DOHH2 (cell line): ENCODE results near the gene JUND.

Experiments used
- H3F3A ChIP-seq: fragments of 200-600 bp; sonication (generic), shearing (Covaris generic); 2 replicates; pipeline ENCODE4 v1.6.0; 2016; ENCODE audit warnings: antibody characterized with exemption, mild to moderate bottlenecking; ENCODE audit not compliant: control insufficient read depth, insufficient read depth
- H3K27ac ChIP-seq: fragments of 200-600 bp; sonication (generic); 2 replicates; pipeline ENCODE4 v1.5.1; 2014; ENCODE audit warnings: low read depth, mild to moderate bottlenecking, low read length, moderate library complexity
- H3K27me3 ChIP-seq: fragments of 200-600 bp; sonication (generic); 2 replicates; pipeline ENCODE4 v1.6.1; 2014; ENCODE audit warnings: mild to moderate bottlenecking, low read length, mixed read lengths; ENCODE audit not compliant: control insufficient read depth
- H3K36me3 ChIP-seq: fragments of 200-600 bp; sonication (generic); 2 replicates; pipeline ENCODE4 v1.6.1; 2014; ENCODE audit warnings: mild to moderate bottlenecking, low read length, moderate library complexity, mixed read lengths; ENCODE audit not compliant: control insufficient read depth
- H3K4me1 ChIP-seq: fragments of 200-600 bp; sonication (generic); 2 replicates; pipeline ENCODE4 v1.6.1; 2014; ENCODE audit warnings: mild to moderate bottlenecking, low read length, mixed read lengths; ENCODE audit not compliant: control insufficient read depth
- H3K4me2 ChIP-seq: fragments of 200-600 bp; sonication (generic); 2 replicates; pipeline ENCODE4 v1.6.0; 2014; ENCODE audit warnings: mild to moderate bottlenecking, low read length, moderate library complexity
- H3K4me3 ChIP-seq: fragments of 200-600 bp; sonication (generic); 2 replicates; pipeline ENCODE4 v1.5.1; 2014; ENCODE audit warnings: mild to moderate bottlenecking, low read length, mixed read lengths
- H3K79me2 ChIP-seq: fragments of 200-600 bp; sonication (generic); 2 replicates; pipeline ENCODE4 v1.6.1; 2014; ENCODE audit warnings: mild to moderate bottlenecking, low read length, mixed read lengths; ENCODE audit not compliant: control insufficient read depth
- H3K9me2 ChIP-seq: fragments of 200-600 bp; sonication (generic); replicated peaks from 2 replicates; pipeline ENCODE4 v1.6.1; 2014; ENCODE audit warnings: mild to moderate bottlenecking, low read length, mixed read lengths; ENCODE audit not compliant: control insufficient read depth
- H3K9me3 ChIP-seq: fragments of 200-600 bp; sonication (generic); 2 replicates; pipeline ENCODE4 v1.6.1; 2014; ENCODE audit warnings: antibody characterized with exemption, low read length, mixed read lengths; ENCODE audit not compliant: control insufficient read depth, insufficient read depth
- H4K20me1 ChIP-seq: fragments of 200-600 bp; sonication (generic); 2 replicates; pipeline ENCODE4 v1.6.0; 2014; ENCODE audit warnings: low read depth, mild to moderate bottlenecking, antibody characterized with exemption, low read length, moderate library complexity; ENCODE audit not compliant: control insufficient read depth, insufficient read depth
- CTCF ChIP-seq: fragments of 200-600 bp; sonication (generic); IDR thresholded peaks from one replicate; pipeline ENCODE4 v1.5.1; 2014; ENCODE audit warnings: antibody characterized with exemption, mild to moderate bottlenecking, low read depth, low read length; ENCODE audit not compliant: poor library complexity, severe bottlenecking
- EZH2phosphoT487 ChIP-seq: fragments of 200-600 bp; sonication (generic); IDR thresholded peaks from 2 replicates; pipeline ENCODE4 v1.6.1; 2017; ENCODE audit warnings: borderline replicate concordance, mild to moderate bottlenecking, antibody characterized with exemption, low read length, moderate library complexity, mixed read lengths

The JUND gene

GRCh38 chr19:18263324-18264136, 17.9 kb downstream of the JUND start:
- Histone ChIP-seq H3K4me1 (peaks cover 8% of the 10 kb centered on the region), H3K4me2 (no peak overlapping the region), H4K20me1 (no peaks in the 10 kb centered on the region), H3K9me3 (no peaks in the 10 kb centered on the region), H3K4me3 (no peak overlapping the region), H3K9me2 (no peaks in the 10 kb centered on the region), H3K36me3 (peaks cover 8% of the 10 kb centered on the region; the same call in 1 of the 2 replicates), H3K79me2 (no peaks in the 10 kb centered on the region), H3F3A (no peaks in the 10 kb centered on the region), H3K27me3 (no peaks in the 10 kb centered on the region), H3K27ac (no peak overlapping the region)
- no peak for TF ChIP-seq EZH2phosphoT487
- no peak for TF ChIP-seq CTCF

- Histone ChIP-seq H3K4me1 (peaks cover 8% of the 10 kb centered on the region), H3K36me3 (peaks cover 8% of the 10 kb centered on the region; the same call in 1 of the 2 replicates), H3K9me3 (no peaks in the 10 kb centered on the region), H3K79me2 (no peaks in the 10 kb centered on the region), H3K4me3 (no peak overlapping the region), H4K20me1 (no peaks in the 10 kb centered on the region), H3K27me3 (no peaks in the 10 kb centered on the region), H3F3A (no peaks in the 10 kb centered on the region), H3K27ac (no peak overlapping the region), H3K4me2 (no peak overlapping the region), H3K9me2 (no peaks in the 10 kb centered on the region)
- TF ChIP-seq EZH2phosphoT487 (no peak), CTCF (no peak)
Observed at GRCh38 chr19:18262917-18263316, 18.5 kb downstream of the JUND start.

- Histone ChIP-seq H3K4me2 (no peak overlapping the region), H3K79me2 (no peaks in the 10 kb centered on the region), H3K27me3 (no peaks in the 10 kb centered on the region), H3K27ac (no peak overlapping the region), H3K9me3 (no peaks in the 10 kb centered on the region), H3K36me3 (peaks cover 8% of the 10 kb centered on the region; the same call in 1 of the 2 replicates), H3F3A (no peaks in the 10 kb centered on the region), H3K4me3 (no peak overlapping the region), H3K4me1 (peaks cover 8% of the 10 kb centered on the region), H4K20me1 (no peaks in the 10 kb centered on the region), H3K9me2 (no peaks in the 10 kb centered on the region)
- TF ChIP-seq EZH2phosphoT487 (no peak), CTCF (no peak)
Observed at GRCh38 chr19:18262144-18262543, 19.3 kb downstream of the JUND start.
